Endothelial cell of umbilical vein (primary cell): ENCODE measurements around the gene TSC22D1. TPM values are rescaled to one million over a fixed set of nuclear protein-coding genes. Genes with fewer than 3 reads are reported as not detected.

Experiments
- BruUV-seq: library from RNA; stranded (reverse); fragments of 400-500 nt; replicated peaks from 2 replicates; lab custom pipeline; 2021; lab: Mats Ljungman, UMichigan
- CTCF ChIA-PET: fragments of 300-600, 350-600 bp; sonication (Branson Sonifier 250); formaldehyde crosslinking; loops from one replicate; lab custom pipeline; 2021; ENCODE audit warnings: antibody characterized with exemption, inconsistent platforms; lab: Charles Lee
- POLR2A ChIA-PET: fragments of 300-600, 350-600 bp; sonication (Branson Sonifier 250); formaldehyde crosslinking; loops from one replicate; lab custom pipeline; 2021; ENCODE audit warnings: antibody characterized with exemption, inconsistent platforms; lab: Charles Lee
- DNase-seq: peaks from one replicate; pipeline ENCODE4 v3.0.0-alpha.2; 2011; ENCODE audit warnings: low read depth, low spot score
- FAIRE-seq: peaks from 2 replicates; lab custom pipeline; 2011; peaks lifted over from hg19 to GRCh38; lab: Jason Lieb, UNC
- H2AFZ ChIP-seq: 2 replicates; pipeline ENCODE4 v1.6.0; 2012; ENCODE audit warnings: low read depth, low read length, control low read depth, inconsistent platforms
- H3K27ac ChIP-seq: 2 replicates; pipeline ENCODE4 v1.5.1; 2011; ENCODE audit warnings: low read depth, mild to moderate bottlenecking, control low read depth, low read length, moderate library complexity; ENCODE audit not compliant: insufficient read depth
- H3K27me3 ChIP-seq, 2 experiments: 2 replicates each; pipeline versions ENCODE4 v1.6.0 to v1.6.1; 2011; ENCODE audit warnings: low read length in 2 of 2, mixed read lengths in 1 of 2; ENCODE audit not compliant: control insufficient read depth in 2 of 2, insufficient read depth in 2 of 2
- H3K36me3 ChIP-seq, 2 experiments: 2 replicates in 1 of 2; 3 replicates in 1 of 2; pipeline ENCODE4 v1.5.1; 2011; ENCODE audit warnings: low read length in 2 of 2, mild to moderate bottlenecking in 1 of 2, moderate library complexity in 1 of 2; ENCODE audit not compliant: control insufficient read depth in 2 of 2, insufficient read depth in 2 of 2; ENCODE audit errors: extremely low read depth in 1 of 2
- H3K4me1 ChIP-seq: 3 replicates; pipeline ENCODE4 v1.5.1; 2011; ENCODE audit warnings: mild to moderate bottlenecking, low read length; ENCODE audit not compliant: control insufficient read depth, insufficient read depth; ENCODE audit errors: extremely low read depth
- H3K4me2 ChIP-seq: 2 replicates; pipeline ENCODE4 v1.6.1; 2011; ENCODE audit warnings: low read length, control low read depth, mixed read lengths; ENCODE audit not compliant: insufficient read depth
- H3K4me3 ChIP-seq, 3 experiments: fragments of 200-600 bp in 1 of 3; sonication (generic), shearing (Covaris generic) in 1 of 3; replicated peaks in 1 of 3; 2 replicates each; pipeline ENCODE4 v1.5.1; 2011 to 2016; ENCODE audit warnings: control low read depth in 3 of 3, low read length in 3 of 3, mild to moderate bottlenecking in 2 of 3, inconsistent platforms in 1 of 3, low read depth in 1 of 3, moderate library complexity in 1 of 3; ENCODE audit not compliant: insufficient read depth in 1 of 3
- H3K79me2 ChIP-seq: 2 replicates; pipeline ENCODE4 v1.6.0; 2012; ENCODE audit warnings: low read length, inconsistent platforms; ENCODE audit not compliant: control insufficient read depth, insufficient read depth
- H3K9ac ChIP-seq: replicated peaks from 2 replicates; pipeline ENCODE3; 2011; ENCODE audit warnings: low read length, control low read depth; ENCODE audit not compliant: insufficient read depth; ENCODE audit errors: extremely low read depth
- H3K9me1 ChIP-seq: replicated peaks from 3 replicates; pipeline ENCODE4 v1.6.0; 2011; ENCODE audit warnings: mild to moderate bottlenecking, low read length; ENCODE audit not compliant: control insufficient read depth, insufficient read depth; ENCODE audit errors: extremely low read depth
- H3K9me3 ChIP-seq: replicated peaks from 2 replicates; pipeline ENCODE4 v1.5.1; 2012; ENCODE audit warnings: low read length, inconsistent platforms; ENCODE audit not compliant: control insufficient read depth, insufficient read depth
- H4K20me1 ChIP-seq: replicated peaks from 2 replicates; pipeline ENCODE3; 2011; ENCODE audit warnings: mild to moderate bottlenecking, low read length; ENCODE audit not compliant: control insufficient read depth, insufficient read depth; ENCODE audit errors: extremely low read depth
- CTCF ChIP-seq, 2 donors: IDR thresholded peaks; 1 replicate in 1 of 2; 2 replicates in 1 of 2; pipeline ENCODE4 v1.5.1; 2011; ENCODE audit warnings: low read length in 2 of 2, mild to moderate bottlenecking in 2 of 2, moderate library complexity in 2 of 2, control low read depth in 1 of 2, inconsistent platforms in 1 of 2, low read depth in 1 of 2; ENCODE audit not compliant: insufficient read depth in 1 of 2; ENCODE audit errors: extremely low read depth in 1 of 2
- EZH2 ChIP-seq: IDR thresholded peaks from 2 replicates; pipeline ENCODE4 v1.6.1; 2012; ENCODE audit warnings: borderline replicate concordance, low read depth, mild to moderate bottlenecking, moderate library complexity, low read length, inconsistent platforms; ENCODE audit not compliant: severe bottlenecking
- FOS ChIP-seq: IDR thresholded peaks from 2 replicates; pipeline ENCODE4 v1.6.1; 2011; ENCODE audit warnings: mild to moderate bottlenecking, low read length, moderate library complexity, borderline replicate concordance; ENCODE audit not compliant: insufficient read depth
- GATA2 ChIP-seq: IDR thresholded peaks from 2 replicates; pipeline ENCODE4 v1.7.0; 2011; ENCODE audit warnings: low read depth, mild to moderate bottlenecking, moderate library complexity, mixed read lengths, low read length; ENCODE audit not compliant: insufficient read length, insufficient read depth
- JUN ChIP-seq: IDR thresholded peaks from 2 replicates; pipeline ENCODE4 v1.6.1; 2011; ENCODE audit warnings: borderline replicate concordance, low read depth; ENCODE audit not compliant: insufficient read length, insufficient read depth
- MAX ChIP-seq: IDR thresholded peaks from 2 replicates; pipeline ENCODE4 v1.6.1; 2011; ENCODE audit not compliant: insufficient read depth, insufficient read length
- MYC ChIP-seq: IDR thresholded peaks from one replicate; pipeline ENCODE4 v1.6.1; 2011; ENCODE audit warnings: mild to moderate bottlenecking, low read depth, low read length
- POLR2A ChIP-seq: IDR thresholded peaks from 2 replicates; pipeline ENCODE4 v1.6.1; 2012; ENCODE audit warnings: low read depth, mild to moderate bottlenecking, control low read depth, low read length
- POLR2AphosphoS5 ChIP-seq: IDR thresholded peaks from 2 replicates; pipeline ENCODE4 v1.6.1; 2012; ENCODE audit warnings: low read depth, mild to moderate bottlenecking, control low read depth, low read length, moderate library complexity; ENCODE audit not compliant: insufficient read depth
- dilution Hi-C: fragments of 300-500 bp; cut with MboI; formaldehyde crosslinking; loops from one replicate; pipeline ENCODE4 v1.15.0; 2019; ENCODE audit warnings: low sequenced_read_pairs; ENCODE audit not compliant: extremely low pct_ligation_motif_present
- intact Hi-C: fragments of 100-400 bp; cut with micrococcal nuclease; formaldehyde crosslinking; loops from one replicate; pipeline ENCODE4 v1.10.0; 2022
- polyA plus RNA-seq, 4 experiments: library from polyadenylated mRNA; depleted of rRNA in 3 of 4; stranded (reverse) in 3 of 4; unstranded in 1 of 4; fragments of >200 nt; gene quantifications; 2 replicates each; pipeline versions ENCODE4 v1.2.1 to v1.2.3, GENCODE V29; 2011 to 2012; ENCODE audit warnings: missing spikeins in 1 of 4
- total RNA-seq: library from RNA; stranded (reverse); gene quantifications from 2 replicates; pipeline ENCODE4 v1.2.3, GENCODE V29; 2021

TSC22D1 gene
- total and polyA plus RNA-seq, 2 donors (not counting 3 experiments of a cell fraction or from before 2014, with no cell fraction given): 47.7 to 51.8 TPM

- BruUV-seq: no TSS peak
- ChIA-PET CTCF (interaction anchor here (0.6 to 7.2 kb wide), 10 partner anchors 195 to 536 kb away, joined by 3 to 121 read pairs (median 9); no protein-coding TSS in a partner anchor), POLR2A (no interaction called here)
- Histone ChIP-seq H3K36me3 (peaks cover 9 to 13% of the 10 kb centered on the region in 2 experiments), H2AFZ (no peak overlapping the region), H3K4me3 (no peak overlapping the region), H3K9ac (no peak overlapping the region), H3K4me1 (peaks cover 16% of the 10 kb centered on the region), H3K9me1 (no peaks in the 10 kb centered on the region), H4K20me1 (peaks cover 2% of the 10 kb centered on the region), H3K4me2 (no peak overlapping the region), H3K27ac (no peak overlapping the region), H3K27me3 (no peaks in the 10 kb centered on the region), H3K9me3 (no peaks in the 10 kb centered on the region), H3K79me2 (peaks cover 13% of the 10 kb centered on the region)
- no peak for DNase-seq
- intact Hi-C loops (loop anchor here (1.0 kb wide), 1 partner anchor 533 kb away; no protein-coding TSS in a partner anchor), dilution Hi-C loops (no loop called here)
- FAIRE-seq: no peak
- TF ChIP-seq MYC (no peak), POLR2A (no peak), FOS (no peak), JUN (no peak), MAX (no peak), POLR2AphosphoS5 (no peak), EZH2 (no peak), GATA2 (no peak), CTCF (IDR thresholded peaks at IDR 0.05; ENCODE audit: extremely low read depth in 1 of 2, insufficient read depth in 1 of 2, low read depth in 1 of 2, low read length in 2 of 2) (no peak)
Measured at GRCh38 chr13:44438234-44438579, 137.9 kb downstream of the TSC22D1 start.
